ENCODE data around the gene NT5DC3.

Gene NT5DC3

DNA sequence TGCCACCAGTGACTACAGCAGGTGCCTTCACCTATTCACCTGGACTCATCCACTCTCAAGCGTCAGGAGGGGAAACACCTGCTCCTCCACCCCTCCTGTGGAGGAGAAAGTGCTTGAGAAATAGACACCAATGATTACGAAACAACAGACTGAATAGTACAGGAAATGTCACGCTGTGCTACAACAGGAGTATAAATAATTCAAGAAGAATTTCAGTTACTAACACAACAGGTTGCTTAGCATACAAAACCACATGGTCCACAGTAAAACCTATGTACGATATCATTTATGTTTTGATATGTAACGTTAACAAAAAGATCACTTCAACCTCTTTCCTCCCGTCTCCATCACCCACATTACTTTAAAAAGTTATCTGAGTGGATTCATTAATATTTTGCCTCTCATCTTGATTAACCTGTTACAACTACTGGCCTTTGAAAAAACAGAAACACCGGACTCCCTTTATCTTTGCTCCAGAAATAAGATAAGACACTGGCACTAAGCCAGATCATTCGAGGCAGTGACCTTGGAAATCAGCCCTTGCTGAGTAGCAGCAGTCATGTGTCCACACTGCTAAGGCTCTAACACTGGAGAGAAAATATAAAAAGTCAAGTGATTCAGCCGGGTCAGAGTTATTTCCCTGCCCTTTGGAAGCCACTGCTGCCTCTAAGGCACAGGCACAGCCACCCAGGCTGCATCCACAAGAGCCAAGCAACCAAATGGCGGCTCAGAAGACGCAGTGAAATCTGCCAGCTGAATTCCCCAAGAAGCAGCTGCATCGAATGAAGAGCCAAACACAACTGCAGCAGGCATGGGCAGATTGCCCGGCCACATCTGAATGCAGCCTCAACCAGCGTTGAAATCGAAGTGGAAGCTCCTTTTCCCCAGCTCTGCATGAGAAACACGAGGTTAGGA, 40.9 kb downstream of the NT5DC3 start:
- DNase-seq (ENCODE audit: low spot score), result no peak
- in situ Hi-C loops (cut with MboI; ENCODE audit: low pct_unique_long_range_greater_than_20kb, low sequenced_read_pairs, unreplicated experiment), result no loop called here
- TF ChIP-seq, protein P1, sequence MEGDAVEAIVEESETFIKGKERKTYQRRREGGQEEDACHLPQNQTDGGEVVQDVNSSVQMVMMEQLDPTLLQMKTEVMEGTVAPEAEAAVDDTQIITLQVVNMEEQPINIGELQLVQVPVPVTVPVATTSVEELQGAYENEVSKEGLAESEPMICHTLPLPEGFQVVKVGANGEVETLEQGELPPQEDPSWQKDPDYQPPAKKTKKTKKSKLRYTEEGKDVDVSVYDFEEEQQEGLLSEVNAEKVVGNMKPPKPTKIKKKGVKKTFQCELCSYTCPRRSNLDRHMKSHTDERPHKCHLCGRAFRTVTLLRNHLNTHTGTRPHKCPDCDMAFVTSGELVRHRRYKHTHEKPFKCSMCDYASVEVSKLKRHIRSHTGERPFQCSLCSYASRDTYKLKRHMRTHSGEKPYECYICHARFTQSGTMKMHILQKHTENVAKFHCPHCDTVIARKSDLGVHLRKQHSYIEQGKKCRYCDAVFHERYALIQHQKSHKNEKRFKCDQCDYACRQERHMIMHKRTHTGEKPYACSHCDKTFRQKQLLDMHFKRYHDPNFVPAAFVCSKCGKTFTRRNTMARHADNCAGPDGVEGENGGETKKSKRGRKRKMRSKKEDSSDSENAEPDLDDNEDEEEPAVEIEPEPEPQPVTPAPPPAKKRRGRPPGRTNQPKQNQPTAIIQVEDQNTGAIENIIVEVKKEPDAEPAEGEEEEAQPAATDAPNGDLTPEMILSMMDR (IDR thresholded peaks at IDR 0.05; ENCODE audit: extremely low read depth, insufficient read depth, missing control alignments), result no peak

DNA sequence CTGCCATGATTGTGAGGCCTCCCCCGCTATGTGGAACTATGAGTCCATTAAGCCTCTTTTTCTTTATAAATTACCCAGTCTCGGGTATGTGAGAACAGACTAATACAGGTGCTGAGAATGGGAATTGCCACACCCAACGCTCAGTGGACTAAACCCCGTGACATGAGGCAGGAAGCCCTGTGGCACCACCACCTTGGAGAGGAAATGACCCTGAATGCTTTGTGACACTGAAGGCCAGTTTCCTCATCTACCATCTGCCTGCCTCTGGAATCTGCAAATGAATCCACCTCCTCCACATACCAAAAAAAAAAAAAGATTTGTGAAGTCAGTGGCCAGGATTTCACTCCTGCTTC, 41.6 kb downstream of the NT5DC3 start:
- no peak for DNase-seq (ENCODE audit: low spot score)
- TF ChIP-seq, protein P1 (IDR thresholded peaks at IDR 0.05; ENCODE audit: extremely low read depth, insufficient read depth, missing control alignments), result no peak

DNA sequence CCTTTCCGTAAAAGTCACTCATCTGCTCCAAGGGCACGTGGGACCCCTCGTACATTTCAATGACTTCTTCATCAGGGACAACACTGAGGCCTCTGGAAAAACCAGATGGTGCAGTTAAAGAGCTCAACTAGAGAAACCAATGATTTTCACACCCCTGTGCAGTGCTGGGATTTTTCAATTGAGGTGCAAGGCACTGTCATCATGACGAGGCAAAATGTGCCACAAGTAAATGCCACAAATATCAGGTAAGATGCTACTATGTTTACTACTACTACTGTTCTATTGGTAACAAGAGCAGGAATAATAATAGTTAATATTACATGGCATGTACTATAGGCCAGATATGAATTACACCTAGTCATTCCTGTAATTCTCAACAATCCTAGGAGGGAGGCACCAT, 42.4 kb downstream of the NT5DC3 start:
- in situ Hi-C loops (cut with MboI; ENCODE audit: low pct_unique_long_range_greater_than_20kb, low sequenced_read_pairs, unreplicated experiment), result no loop called here
- no peak for DNase-seq (ENCODE audit: low spot score)
- TF ChIP-seq, protein P1 (IDR thresholded peaks at IDR 0.05; ENCODE audit: extremely low read depth, insufficient read depth, missing control alignments), result no peak

More for the DNA sequence above, 41.6 kb downstream of the NT5DC3 start:
- in situ Hi-C loops (cut with MboI; ENCODE audit: low pct_unique_long_range_greater_than_20kb, low sequenced_read_pairs, unreplicated experiment), result no loop called here

GRCh38 chr12:103794309-103795213, 46.5 kb downstream of the NT5DC3 start:
- in situ Hi-C loops (cut with MboI; ENCODE audit: low pct_unique_long_range_greater_than_20kb, low sequenced_read_pairs, unreplicated experiment), result no loop called here
- TF ChIP-seq, protein P1 (IDR thresholded peaks at IDR 0.05; ENCODE audit: extremely low read depth, insufficient read depth, missing control alignments), result no peak
- DNase-seq (ENCODE audit: low spot score), result no peak

- TF ChIP-seq, protein P1 (IDR thresholded peaks at IDR 0.05; ENCODE audit: extremely low read depth, insufficient read depth, missing control alignments), result no peak
- DNase-seq (ENCODE audit: low spot score), result no peak
- in situ Hi-C loops (cut with MboI; ENCODE audit: low pct_unique_long_range_greater_than_20kb, low sequenced_read_pairs, unreplicated experiment), result no loop called here
These were observed 47.5 kb downstream of the NT5DC3 start for GRCh38 chr12:103793512-103794045.

DNA sequence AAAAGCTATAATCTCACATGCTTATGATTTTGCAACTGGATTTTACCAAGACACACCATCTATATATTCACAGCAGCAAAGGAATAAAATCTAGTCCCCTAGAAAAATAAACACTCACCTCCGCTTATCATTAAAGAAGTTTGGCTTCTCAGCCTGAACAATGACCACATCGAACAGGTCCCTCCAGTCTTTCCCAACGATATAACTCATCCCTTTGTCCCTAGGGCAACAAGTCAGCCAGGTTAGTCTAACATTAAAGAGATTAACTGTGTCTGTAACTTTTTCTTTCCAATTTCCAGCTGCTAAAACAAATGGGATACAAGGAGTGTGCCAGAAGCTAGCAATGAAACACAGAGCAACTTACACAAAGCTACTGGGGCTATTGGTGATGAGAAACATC, 48.0 kb downstream of the NT5DC3 start:
- TF ChIP-seq, protein P1 (IDR thresholded peaks at IDR 0.05; ENCODE audit: extremely low read depth, insufficient read depth, missing control alignments), result no peak
- in situ Hi-C loops (cut with MboI; ENCODE audit: low pct_unique_long_range_greater_than_20kb, low sequenced_read_pairs, unreplicated experiment), result no loop called here
- no peak for DNase-seq (ENCODE audit: low spot score)

Measured in GM13977 (cell line).